ENCODE measurements around the gene DNM2. TPM values are rescaled to one million over a fixed set of nuclear protein-coding genes. Genes with fewer than 3 reads are reported as not detected.

DNM2 gene
- total and polyA plus RNA-seq, 2 donors (not counting 1 experiment from before 2014, with no cell fraction given): 42.6 to 76.8 TPM

DNA sequence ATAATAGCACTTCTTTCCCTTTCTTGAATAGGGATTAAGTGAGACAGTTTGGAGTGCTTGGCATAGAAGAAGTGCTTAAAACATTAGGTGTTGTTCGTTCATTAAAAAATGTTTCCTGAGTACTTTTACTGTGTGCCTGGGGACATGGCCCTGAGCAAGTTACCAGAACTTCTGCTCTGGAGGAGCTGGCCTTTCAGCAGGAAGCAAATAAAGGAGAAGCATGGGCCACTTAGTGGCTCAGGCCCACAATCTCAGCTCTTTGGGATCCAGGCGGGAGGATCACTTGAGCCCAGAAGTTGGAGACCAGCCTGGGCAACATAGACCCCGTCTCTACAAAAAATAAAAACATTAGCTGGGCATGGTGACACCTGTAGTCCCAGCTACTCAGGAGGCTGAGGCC lies 5.7 kb downstream of the DNM2 start:
- Histone ChIP-seq H3K27ac (ENCODE audit: insufficient read depth, low read length) (no peak overlapping the region), H4K20me1 (ENCODE audit: control insufficient read depth, extremely low read depth, insufficient read depth, low read length) (no peaks in the 10 kb centered on the region), H3K4me3 (replicated peaks in 1 of 4; ENCODE audit: control extremely low read depth in 1 of 4, insufficient read depth in 1 of 4, low read depth in 3 of 4, low read length in 4 of 4) (no peak overlapping the region), H3K9me3 (ENCODE audit: control insufficient read depth, insufficient read depth, low read depth, low read length) (no peaks in the 10 kb centered on the region), H3K4me1 (ENCODE audit: control insufficient read depth, extremely low read depth, insufficient read depth, low read length) (peaks cover 11% of the 10 kb centered on the region), H2AFZ (ENCODE audit: low read length) (no peak overlapping the region), H3K4me2 (ENCODE audit: extremely low read depth, insufficient read depth, low read length) (no peak overlapping the region), H3K9ac (ENCODE audit: insufficient read depth, low read length) (no peak overlapping the region), H3K79me2 (ENCODE audit: control insufficient read depth, insufficient read depth, low read length) (peaks cover 94% of the 10 kb centered on the region), H3K27me3 (ENCODE audit: control insufficient read depth, insufficient read depth, low read length) (no peaks in the 10 kb centered on the region), H3K36me3 (ENCODE audit: control insufficient read depth, insufficient read depth, low read length) (no peaks in the 10 kb centered on the region)
- no peak for DNase-seq (ENCODE audit: low read depth in 2 of 2)
- TF ChIP-seq, protein P1, sequence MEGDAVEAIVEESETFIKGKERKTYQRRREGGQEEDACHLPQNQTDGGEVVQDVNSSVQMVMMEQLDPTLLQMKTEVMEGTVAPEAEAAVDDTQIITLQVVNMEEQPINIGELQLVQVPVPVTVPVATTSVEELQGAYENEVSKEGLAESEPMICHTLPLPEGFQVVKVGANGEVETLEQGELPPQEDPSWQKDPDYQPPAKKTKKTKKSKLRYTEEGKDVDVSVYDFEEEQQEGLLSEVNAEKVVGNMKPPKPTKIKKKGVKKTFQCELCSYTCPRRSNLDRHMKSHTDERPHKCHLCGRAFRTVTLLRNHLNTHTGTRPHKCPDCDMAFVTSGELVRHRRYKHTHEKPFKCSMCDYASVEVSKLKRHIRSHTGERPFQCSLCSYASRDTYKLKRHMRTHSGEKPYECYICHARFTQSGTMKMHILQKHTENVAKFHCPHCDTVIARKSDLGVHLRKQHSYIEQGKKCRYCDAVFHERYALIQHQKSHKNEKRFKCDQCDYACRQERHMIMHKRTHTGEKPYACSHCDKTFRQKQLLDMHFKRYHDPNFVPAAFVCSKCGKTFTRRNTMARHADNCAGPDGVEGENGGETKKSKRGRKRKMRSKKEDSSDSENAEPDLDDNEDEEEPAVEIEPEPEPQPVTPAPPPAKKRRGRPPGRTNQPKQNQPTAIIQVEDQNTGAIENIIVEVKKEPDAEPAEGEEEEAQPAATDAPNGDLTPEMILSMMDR (conservative IDR thresholded peaks at IDR 0.05 in 1 of 2, IDR thresholded peaks at IDR 0.05 in 1 of 2; ENCODE audit: low read depth in 1 of 2, low read length in 2 of 2): no peak
- no peak for TF ChIP-seq EZH2 (IDR thresholded peaks at IDR 0.05; ENCODE audit: low read length, missing control alignments)

DNA sequence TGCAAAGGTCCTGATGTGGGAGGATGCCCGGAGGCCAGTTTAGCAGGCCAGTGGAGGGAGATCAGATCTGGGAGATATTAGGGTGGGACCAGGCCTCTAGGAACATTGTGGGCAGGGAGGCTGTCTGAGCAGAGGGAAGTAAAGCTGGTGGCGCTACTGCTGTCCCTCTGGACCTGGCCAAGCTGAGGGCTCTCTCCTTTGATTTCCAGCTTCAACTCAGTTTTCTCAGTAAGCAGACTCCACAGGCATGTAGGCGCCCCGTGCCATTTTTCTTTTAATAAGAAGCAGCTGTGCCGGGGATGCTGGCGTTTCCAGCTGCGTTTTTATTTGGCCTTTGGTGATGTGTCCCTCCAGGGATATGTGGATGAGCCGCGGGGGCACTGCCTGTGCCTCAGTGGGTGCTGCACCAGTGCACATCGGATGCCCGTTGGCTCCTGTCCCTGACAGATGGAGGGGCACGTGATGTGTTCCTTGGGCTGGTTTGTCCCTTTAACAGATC lies 6.7 kb downstream of the DNM2 start:
- Histone ChIP-seq H3K27ac (ENCODE audit: insufficient read depth, low read length) (no peak overlapping the region), H3K4me2 (ENCODE audit: extremely low read depth, insufficient read depth, low read length) (peak overlapping the region; percentile 23), H3K9ac (ENCODE audit: insufficient read depth, low read length) (no peak overlapping the region), H2AFZ (ENCODE audit: low read length) (no peak overlapping the region), H3K4me3 (replicated peaks in 1 of 4; ENCODE audit: control extremely low read depth in 1 of 4, insufficient read depth in 1 of 4, low read depth in 3 of 4, low read length in 4 of 4) (no peak overlapping the region), H3K9me3 (ENCODE audit: control insufficient read depth, insufficient read depth, low read depth, low read length) (no peaks in the 10 kb centered on the region), H3K27me3 (ENCODE audit: control insufficient read depth, insufficient read depth, low read length) (no peaks in the 10 kb centered on the region), H3K4me1 (ENCODE audit: control insufficient read depth, extremely low read depth, insufficient read depth, low read length) (peaks cover 5% of the 10 kb centered on the region), H3K79me2 (ENCODE audit: control insufficient read depth, insufficient read depth, low read length) (peaks cover 93% of the 10 kb centered on the region), H3K36me3 (ENCODE audit: control insufficient read depth, insufficient read depth, low read length) (no peaks in the 10 kb centered on the region), H4K20me1 (ENCODE audit: control insufficient read depth, extremely low read depth, insufficient read depth, low read length) (peaks cover 2% of the 10 kb centered on the region)
- DNase-seq (ENCODE audit: low read depth in 2 of 2): no peak
- TF ChIP-seq, protein P1 (conservative IDR thresholded peaks at IDR 0.05 in 1 of 2, IDR thresholded peaks at IDR 0.05 in 1 of 2; ENCODE audit: low read depth in 1 of 2, low read length in 2 of 2): no peak
- TF ChIP-seq EZH2 (IDR thresholded peaks at IDR 0.05; ENCODE audit: low read length, missing control alignments): no peak

DNA sequence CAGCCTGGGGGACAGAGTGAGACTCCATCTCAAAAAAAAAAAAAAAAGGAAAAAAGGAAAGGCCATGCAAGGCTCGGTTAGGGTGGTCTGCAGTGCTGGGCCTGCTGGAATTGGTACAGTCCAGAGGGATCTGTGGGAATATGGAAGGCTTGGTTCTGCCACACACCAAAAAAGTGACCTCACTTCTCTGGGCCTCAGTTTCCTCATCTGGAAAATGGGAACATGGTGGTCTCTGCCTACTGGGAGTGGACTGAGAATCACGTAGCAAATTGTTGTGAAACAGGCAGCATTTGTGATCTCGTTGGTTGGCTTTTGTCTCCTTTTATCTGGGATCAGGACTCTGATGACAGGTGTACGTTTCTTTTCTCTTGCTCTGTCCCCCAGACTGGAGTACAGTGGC lies 7.5 kb downstream of the DNM2 start:
- no peak overlapping the region for H3K9ac ChIP-seq (ENCODE audit: insufficient read depth, low read length)
- no peaks in the 10 kb centered on the region for H3K27me3 ChIP-seq (ENCODE audit: control insufficient read depth, insufficient read depth, low read length)
- H3K4me1 ChIP-seq (ENCODE audit: control insufficient read depth, extremely low read depth, insufficient read depth, low read length): peaks cover 2% of the 10 kb centered on the region
- H3K27ac ChIP-seq (ENCODE audit: insufficient read depth, low read length): no peak overlapping the region
- H4K20me1 ChIP-seq (ENCODE audit: control insufficient read depth, extremely low read depth, insufficient read depth, low read length): peaks cover 2% of the 10 kb centered on the region
- no peak overlapping the region for H2AFZ ChIP-seq (ENCODE audit: low read length)
- no peak for DNase-seq (ENCODE audit: low read depth in 2 of 2)
- no peak for TF ChIP-seq EZH2 (IDR thresholded peaks at IDR 0.05; ENCODE audit: low read length, missing control alignments)
- TF ChIP-seq, protein P1 (conservative IDR thresholded peaks at IDR 0.05 in 1 of 2, IDR thresholded peaks at IDR 0.05 in 1 of 2; ENCODE audit: low read depth in 1 of 2, low read length in 2 of 2): no peak
- H3K36me3 ChIP-seq (ENCODE audit: control insufficient read depth, insufficient read depth, low read length): peaks cover 3% of the 10 kb centered on the region
- H3K4me3 ChIP-seq (replicated peaks in 1 of 4; ENCODE audit: control extremely low read depth in 1 of 4, insufficient read depth in 1 of 4, low read depth in 3 of 4, low read length in 4 of 4): no peak overlapping the region
- H3K9me3 ChIP-seq (ENCODE audit: control insufficient read depth, insufficient read depth, low read depth, low read length): no peaks in the 10 kb centered on the region
- peaks cover 93% of the 10 kb centered on the region for H3K79me2 ChIP-seq (ENCODE audit: control insufficient read depth, insufficient read depth, low read length)
- H3K4me2 ChIP-seq (ENCODE audit: extremely low read depth, insufficient read depth, low read length): no peak overlapping the region

All from fibroblast of lung (primary cell).